Osteocyte (in vitro differentiated cells): ENCODE data around the gene PARD3B. TPM values are rescaled to one million over a fixed set of nuclear protein-coding genes. Genes with fewer than 3 reads are reported as not detected.

Experiments
- DNase-seq: peaks from one replicate; pipeline ENCODE4 v3.0.0; 2021; ENCODE audit warnings: mixed read lengths; ENCODE audit not compliant: unreplicated experiment; ENCODE audit errors: extremely low spot score
- H3K27ac Mint-ChIP-seq: one replicate; pipeline ENCODE4 v1.8.0; 2021; ENCODE audit warnings: mild to moderate bottlenecking, mixed read lengths; ENCODE audit not compliant: unreplicated experiment
- H3K27me3 Mint-ChIP-seq: one replicate; pipeline ENCODE4 v1.8.0; 2021; ENCODE audit warnings: mixed read lengths; ENCODE audit not compliant: unreplicated experiment
- H3K36me3 Mint-ChIP-seq: one replicate; pipeline ENCODE4 v1.8.0; 2021; ENCODE audit warnings: mixed read lengths; ENCODE audit not compliant: unreplicated experiment
- H3K4me1 Mint-ChIP-seq: one replicate; pipeline ENCODE4 v1.8.0; 2021; ENCODE audit warnings: mixed read lengths; ENCODE audit not compliant: unreplicated experiment
- H3K4me3 Mint-ChIP-seq: one replicate; pipeline ENCODE4 v1.8.0; 2021; ENCODE audit warnings: mild to moderate bottlenecking, moderate library complexity, mixed read lengths; ENCODE audit not compliant: unreplicated experiment
- H3K9me3 Mint-ChIP-seq: one replicate; pipeline ENCODE4 v1.8.0; 2021; ENCODE audit warnings: mixed read lengths; ENCODE audit not compliant: unreplicated experiment
- total RNA-seq: library from RNA; stranded (reverse); gene quantifications from 2 replicates; pipeline ENCODE4 v1.2.1, GENCODE V29; 2021
- TF ChIP-seq, protein P1 (sequence below): fragments of 200-600 bp; sonication (generic); IDR thresholded peaks from 2 replicates; pipeline ENCODE4 v1.5.0; 2021; ENCODE audit warnings: antibody characterized with exemption, mild to moderate bottlenecking, moderate library complexity

Gene PARD3B
- total RNA-seq, 1 donor from 2014 or later, result 26.7 TPM

DNA sequence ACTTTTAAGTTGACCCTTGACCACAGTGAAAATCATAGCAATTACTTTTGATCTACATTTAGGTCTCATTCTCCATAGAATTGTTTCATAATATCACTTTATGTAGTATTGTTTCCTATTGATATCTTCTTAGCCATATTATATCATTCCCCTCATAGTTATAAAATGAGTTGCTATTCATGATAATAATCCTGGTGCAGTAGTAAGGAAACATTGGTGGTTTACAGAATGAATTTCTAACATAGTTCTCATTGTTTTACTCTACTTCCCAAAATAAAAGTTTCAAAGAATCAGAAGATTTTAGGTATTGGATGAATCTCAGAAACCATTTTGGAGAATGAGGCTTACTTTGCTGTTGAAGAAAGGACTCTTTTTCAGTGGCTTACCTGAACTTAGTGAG is 246.0 kb downstream of the PARD3B start:
- no peak for DNase-seq
- no peaks in the 10 kb centered on the region for H3K27me3 Mint-ChIP-seq
- H3K27ac Mint-ChIP-seq, result no peak overlapping the region
- peaks cover 26% of the 10 kb centered on the region for H3K4me1 Mint-ChIP-seq
- H3K36me3 Mint-ChIP-seq, result no peaks in the 10 kb centered on the region
- no peaks in the 10 kb centered on the region for H3K9me3 Mint-ChIP-seq
- TF ChIP-seq, protein P1, sequence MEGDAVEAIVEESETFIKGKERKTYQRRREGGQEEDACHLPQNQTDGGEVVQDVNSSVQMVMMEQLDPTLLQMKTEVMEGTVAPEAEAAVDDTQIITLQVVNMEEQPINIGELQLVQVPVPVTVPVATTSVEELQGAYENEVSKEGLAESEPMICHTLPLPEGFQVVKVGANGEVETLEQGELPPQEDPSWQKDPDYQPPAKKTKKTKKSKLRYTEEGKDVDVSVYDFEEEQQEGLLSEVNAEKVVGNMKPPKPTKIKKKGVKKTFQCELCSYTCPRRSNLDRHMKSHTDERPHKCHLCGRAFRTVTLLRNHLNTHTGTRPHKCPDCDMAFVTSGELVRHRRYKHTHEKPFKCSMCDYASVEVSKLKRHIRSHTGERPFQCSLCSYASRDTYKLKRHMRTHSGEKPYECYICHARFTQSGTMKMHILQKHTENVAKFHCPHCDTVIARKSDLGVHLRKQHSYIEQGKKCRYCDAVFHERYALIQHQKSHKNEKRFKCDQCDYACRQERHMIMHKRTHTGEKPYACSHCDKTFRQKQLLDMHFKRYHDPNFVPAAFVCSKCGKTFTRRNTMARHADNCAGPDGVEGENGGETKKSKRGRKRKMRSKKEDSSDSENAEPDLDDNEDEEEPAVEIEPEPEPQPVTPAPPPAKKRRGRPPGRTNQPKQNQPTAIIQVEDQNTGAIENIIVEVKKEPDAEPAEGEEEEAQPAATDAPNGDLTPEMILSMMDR, result no peak
- H3K4me3 Mint-ChIP-seq, result no peak overlapping the region

DNA sequence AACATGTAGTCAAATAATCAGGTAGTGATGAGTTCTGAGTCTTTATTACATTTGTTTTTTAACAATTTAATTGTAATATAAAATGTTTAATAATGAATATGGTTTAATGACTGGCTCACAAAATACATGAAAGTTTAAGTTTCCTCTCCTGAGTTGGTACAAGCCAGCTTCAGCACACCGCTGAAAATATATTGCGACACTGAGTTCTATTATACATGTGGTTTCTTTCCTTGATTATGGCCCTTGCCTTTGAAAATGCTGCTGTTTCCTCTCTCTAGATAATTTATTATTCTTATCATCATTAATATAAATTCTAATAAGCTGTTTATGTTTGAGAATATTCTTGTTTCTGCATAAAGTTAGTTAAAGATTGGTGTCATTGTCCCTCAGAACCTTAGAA is 249.3 kb downstream of the PARD3B start:
- Mint-ChIP-seq H3K36me3 (no peaks in the 10 kb centered on the region), H3K9me3 (no peaks in the 10 kb centered on the region), H3K4me3 (no peak overlapping the region), H3K4me1 (peaks cover 26% of the 10 kb centered on the region), H3K27me3 (no peaks in the 10 kb centered on the region), H3K27ac (no peak overlapping the region)
- no peak for DNase-seq
- TF ChIP-seq, protein P1, result no peak

DNA sequence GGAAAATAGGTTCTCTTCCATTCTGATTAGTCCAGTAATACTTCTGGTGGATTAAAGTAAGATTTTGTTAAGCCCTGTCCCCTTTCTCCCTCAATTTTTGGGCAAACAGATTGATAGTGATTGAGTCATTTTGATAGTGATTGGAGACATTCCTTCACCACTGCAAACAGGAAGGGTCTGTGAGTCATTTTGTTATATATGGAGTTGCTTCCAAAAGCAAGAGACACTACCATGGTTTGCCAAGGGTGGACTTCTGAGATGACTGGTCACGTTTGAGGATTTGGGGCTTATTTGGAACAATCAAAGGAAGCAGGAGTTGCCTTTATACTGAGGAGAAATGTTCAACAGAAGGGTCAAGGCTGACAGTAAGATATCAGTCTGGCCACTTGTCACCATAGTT is 249.9 kb downstream of the PARD3B start:
- H3K9me3 Mint-ChIP-seq, result no peaks in the 10 kb centered on the region
- TF ChIP-seq, protein P1, result no peak
- H3K4me1 Mint-ChIP-seq, result peaks cover 27% of the 10 kb centered on the region
- H3K27ac Mint-ChIP-seq, result no peak overlapping the region
- no peak overlapping the region for H3K4me3 Mint-ChIP-seq
- no peaks in the 10 kb centered on the region for H3K36me3 Mint-ChIP-seq
- no peak for DNase-seq
- H3K27me3 Mint-ChIP-seq, result no peaks in the 10 kb centered on the region

DNA sequence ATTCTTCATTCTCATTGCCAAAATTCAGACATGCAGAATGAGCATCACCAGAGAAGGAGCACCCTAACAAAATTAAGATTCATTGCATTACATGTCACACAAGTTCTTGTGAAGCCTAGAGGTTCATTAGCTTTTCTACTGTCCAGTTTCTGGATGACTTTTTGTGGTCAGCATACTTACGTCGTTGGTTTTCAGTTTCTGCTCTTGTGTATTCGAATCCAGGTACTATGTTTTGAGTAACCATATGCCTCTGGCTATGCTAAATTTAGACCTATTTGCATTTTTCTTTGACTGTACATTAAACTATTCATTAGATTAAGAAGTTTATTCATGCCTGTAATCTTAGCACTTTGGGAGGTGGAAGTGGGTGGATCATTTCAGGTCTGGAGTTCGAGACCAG is 251.3 kb downstream of the PARD3B start:
- no peak for DNase-seq
- Mint-ChIP-seq H3K27ac (no peak overlapping the region), H3K9me3 (no peaks in the 10 kb centered on the region), H3K27me3 (no peaks in the 10 kb centered on the region), H3K4me1 (peaks cover 22% of the 10 kb centered on the region), H3K36me3 (no peaks in the 10 kb centered on the region), H3K4me3 (no peak overlapping the region)
- TF ChIP-seq, protein P1, result no peak

DNA sequence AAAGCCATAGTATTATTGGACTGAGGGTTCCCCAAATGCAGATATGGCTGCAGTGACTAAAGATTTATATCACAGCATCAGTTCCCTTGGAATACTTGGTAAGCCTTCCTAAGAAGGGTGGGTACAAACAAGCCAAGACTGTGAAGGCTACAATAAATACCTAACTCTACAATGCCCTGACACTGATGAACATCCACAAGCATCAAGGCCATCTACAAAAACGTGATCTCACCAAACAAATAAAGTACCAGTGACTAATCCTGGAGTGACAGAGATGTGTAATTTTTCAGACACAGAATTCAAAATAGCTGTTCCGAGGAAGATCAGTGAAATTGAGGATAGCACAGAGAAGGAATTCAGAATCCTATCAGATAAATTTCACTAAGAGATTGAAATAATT is 254.5 kb downstream of the PARD3B start:
- Mint-ChIP-seq H3K36me3 (no peaks in the 10 kb centered on the region), H3K27ac (no peak overlapping the region), H3K9me3 (no peaks in the 10 kb centered on the region), H3K27me3 (no peaks in the 10 kb centered on the region), H3K4me1 (peaks cover 9% of the 10 kb centered on the region), H3K4me3 (no peak overlapping the region)
- no peak for DNase-seq
- TF ChIP-seq, protein P1, result no peak
